ENCODE data around the gene KHDRBS1. TPM values are rescaled to one million over a fixed set of nuclear protein-coding genes. Genes with fewer than 3 reads are reported as not detected.
A peak's percentile ranks its signal among the peaks of the same experiment; 100 is the strongest.

The KHDRBS1 gene
- total and polyA plus RNA-seq, 8 donors, result 21.4 to 99.9 (median 59.0) TPM

- TF ChIP-seq POLR2A (IDR thresholded peaks at IDR 0.05), result no peak
- no peak for TF ChIP-seq EP300 (IDR thresholded peaks at IDR 0.05)
- TF ChIP-seq POLR2AphosphoS5 (IDR thresholded peaks at IDR 0.05), result peak in 1 of 3 donors; percentile 40
- TF ChIP-seq, protein P1, sequence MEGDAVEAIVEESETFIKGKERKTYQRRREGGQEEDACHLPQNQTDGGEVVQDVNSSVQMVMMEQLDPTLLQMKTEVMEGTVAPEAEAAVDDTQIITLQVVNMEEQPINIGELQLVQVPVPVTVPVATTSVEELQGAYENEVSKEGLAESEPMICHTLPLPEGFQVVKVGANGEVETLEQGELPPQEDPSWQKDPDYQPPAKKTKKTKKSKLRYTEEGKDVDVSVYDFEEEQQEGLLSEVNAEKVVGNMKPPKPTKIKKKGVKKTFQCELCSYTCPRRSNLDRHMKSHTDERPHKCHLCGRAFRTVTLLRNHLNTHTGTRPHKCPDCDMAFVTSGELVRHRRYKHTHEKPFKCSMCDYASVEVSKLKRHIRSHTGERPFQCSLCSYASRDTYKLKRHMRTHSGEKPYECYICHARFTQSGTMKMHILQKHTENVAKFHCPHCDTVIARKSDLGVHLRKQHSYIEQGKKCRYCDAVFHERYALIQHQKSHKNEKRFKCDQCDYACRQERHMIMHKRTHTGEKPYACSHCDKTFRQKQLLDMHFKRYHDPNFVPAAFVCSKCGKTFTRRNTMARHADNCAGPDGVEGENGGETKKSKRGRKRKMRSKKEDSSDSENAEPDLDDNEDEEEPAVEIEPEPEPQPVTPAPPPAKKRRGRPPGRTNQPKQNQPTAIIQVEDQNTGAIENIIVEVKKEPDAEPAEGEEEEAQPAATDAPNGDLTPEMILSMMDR (IDR thresholded peaks at IDR 0.05), result no peak
- WGBS, 5 donors, result 63 to 71% (median 65%) methylated on average over 3 of the region's 3 CpGs
Observed at GRCh38 chr1:31981972-31982371, 31.7 kb upstream of the KHDRBS1 start.

DNA sequence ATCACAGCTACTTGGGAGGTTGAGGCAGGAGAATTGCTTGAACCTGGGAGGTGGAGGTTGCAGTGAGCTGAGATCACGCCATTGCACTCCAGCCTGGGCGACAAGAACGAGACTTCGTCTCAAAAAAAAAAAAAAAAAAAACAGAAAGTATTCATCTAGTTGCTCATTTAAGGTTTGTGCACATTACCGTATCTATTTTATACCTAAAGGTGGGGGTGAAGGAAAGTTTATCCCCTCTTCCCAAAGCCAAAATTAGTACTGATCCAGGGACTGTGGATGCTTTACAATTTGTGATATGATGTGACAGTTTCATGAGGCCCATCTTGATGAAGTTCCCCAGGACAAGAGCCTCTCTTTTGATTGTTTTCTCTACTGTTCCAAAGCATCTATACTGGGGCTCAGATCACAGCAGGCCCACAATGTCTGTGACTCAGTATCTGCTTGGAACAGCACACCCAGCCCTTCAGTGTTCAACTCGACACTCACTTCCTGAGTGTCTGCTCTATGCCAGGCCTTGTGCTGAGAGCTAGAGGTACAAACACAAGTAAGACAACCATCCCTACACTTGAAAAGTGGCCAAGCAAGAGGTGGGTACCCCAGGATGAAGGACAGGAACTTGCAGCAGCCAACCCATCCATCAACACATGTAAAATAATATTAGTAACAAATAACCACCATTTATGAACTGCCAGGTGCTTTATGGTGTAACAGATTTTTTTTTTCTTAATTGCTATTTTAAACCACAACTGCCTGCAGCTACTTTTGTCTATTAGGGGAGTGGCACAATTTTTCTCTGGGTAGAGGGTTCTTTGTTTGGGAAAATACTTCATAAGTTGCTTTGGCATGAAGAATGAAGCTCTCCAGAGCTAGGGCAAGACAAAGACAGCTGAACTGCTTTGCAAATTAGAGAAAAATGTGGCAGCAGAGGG lies 29.0 kb upstream of the KHDRBS1 start:
- Histone ChIP-seq H3K4me3 (no peak overlapping the region), H3K36me3 (no peaks in the 10 kb centered on the region), H3K27ac (peak overlapping the region in 4 of 5 donors; percentile 17 to 41 (median 24)), H3K4me1 (peaks cover 0 to 11% (median 9%) of the 10 kb centered on the region in 4 donors), H3K27me3 (no peaks in the 10 kb centered on the region), H3K9me3 (no peaks in the 10 kb centered on the region)
- intact Hi-C loops (cut with DNase I; ENCODE audit: low total_unique reads), result no loop called here
- WGBS, 5 donors, result 84 to 91% (median 85%) methylated on average over 4 to 6 of the region's 6 CpGs
- no peak for DNase-seq
- TF ChIP-seq, protein P1 (IDR thresholded peaks at IDR 0.05), result no peak
- TF ChIP-seq POLR2A (IDR thresholded peaks at IDR 0.05) (no peak), POLR2AphosphoS5 (IDR thresholded peaks at IDR 0.05) (no peak), EP300 (IDR thresholded peaks at IDR 0.05) (no peak)

More at GRCh38 chr1:31981972-31982371, 31.7 kb upstream of the KHDRBS1 start:
- peak in 1 of 2 donors; percentile 45 for DNase-seq
- H3K36me3 ChIP-seq, result no peaks in the 10 kb centered on the region
- peak overlapping the region in 1 of 5 donors; percentile 28 for H3K27ac ChIP-seq
- peaks cover 0 to 21% (median 19%) of the 10 kb centered on the region in 4 donors for H3K4me1 ChIP-seq
- intact Hi-C loops (cut with DNase I; ENCODE audit: low total_unique reads), result no loop called here
- H3K9me3 ChIP-seq, result no peaks in the 10 kb centered on the region
- no peak overlapping the region for H3K4me3 ChIP-seq
- H3K27me3 ChIP-seq, result no peaks in the 10 kb centered on the region

DNA sequence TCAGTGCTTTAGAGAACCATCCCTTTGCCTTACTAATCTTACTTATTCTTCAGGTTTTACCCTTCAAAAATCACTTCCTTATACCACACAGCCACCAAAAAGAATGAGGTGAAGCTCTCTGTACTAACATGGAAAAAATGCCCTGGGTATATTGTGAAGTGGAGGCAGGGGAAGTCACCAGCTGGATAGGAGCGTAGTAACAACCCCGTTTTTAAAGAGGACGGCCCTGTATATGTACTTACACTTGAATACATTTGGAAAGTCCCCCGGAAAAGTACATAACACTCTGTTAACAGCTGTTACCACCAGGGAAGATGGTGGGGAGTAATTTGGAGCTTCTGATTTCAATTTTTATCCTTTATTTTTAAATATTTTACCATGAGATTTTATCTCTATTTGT lies 28.2 kb upstream of the KHDRBS1 start:
- H3K9me3 ChIP-seq, result no peaks in the 10 kb centered on the region
- no peak overlapping the region for H3K4me3 ChIP-seq
- peak overlapping the region in 4 of 5 donors; percentile 17 to 41 (median 24) for H3K27ac ChIP-seq
- peaks cover 0 to 11% (median 9%) of the 10 kb centered on the region in 4 donors for H3K4me1 ChIP-seq
- intact Hi-C loops (cut with DNase I; ENCODE audit: low total_unique reads), result no loop called here
- 9 to 21% (median 17%) methylated on average over 4 of the region's 4 CpGs for WGBS, 5 donors
- peak in 1 of 2 donors; percentile 55 for DNase-seq
- H3K36me3 ChIP-seq, result no peaks in the 10 kb centered on the region
- H3K27me3 ChIP-seq, result no peaks in the 10 kb centered on the region
- TF ChIP-seq, protein P1 (IDR thresholded peaks at IDR 0.05), result no peak
- TF ChIP-seq EP300 (IDR thresholded peaks at IDR 0.05), result no peak
- TF ChIP-seq POLR2AphosphoS5 (IDR thresholded peaks at IDR 0.05), result no peak

GRCh38 chr1:31987135-31987619 lies 26.5 kb upstream of the KHDRBS1 start:
- TF ChIP-seq EP300 (IDR thresholded peaks at IDR 0.05), result no peak
- Histone ChIP-seq H3K36me3 (no peaks in the 10 kb centered on the region), H3K27ac (no peak overlapping the region), H3K27me3 (no peaks in the 10 kb centered on the region), H3K4me3 (no peak overlapping the region), H3K9me3 (no peaks in the 10 kb centered on the region), H3K4me1 (peaks cover 0 to 11% (median 9%) of the 10 kb centered on the region in 4 donors)
- intact Hi-C loops (cut with DNase I; ENCODE audit: low total_unique reads), result no loop called here
- WGBS, 5 donors, result 66 to 85% (median 77%) methylated on average over 8 to 9 of the region's 9 CpGs
- no peak for DNase-seq

All from stomach (tissue), 9 donors.